HCT116 (cell line): ENCODE results near the gene RHBDL3.
A peak's percentile ranks its signal among the peaks of the same experiment; 100 is the strongest.

Experiments
- ATF3 ChIP-seq: IDR thresholded peaks from 2 replicates; pipeline ENCODE4 v1.6.1; 2012
- CEBPB ChIP-seq: IDR thresholded peaks from 2 replicates; pipeline ENCODE4 v1.6.1; 2012; ENCODE audit warnings: low read depth
- CTCF ChIP-seq, 3 experiments: fragments of 200-600 bp in 1 of 3; sonication (generic) in 1 of 3; IDR thresholded peaks in 2 of 3; conservative IDR thresholded peaks in 1 of 3; 2 replicates each; pipeline ENCODE4 v1.5.1; 2012 to 2017; ENCODE audit warnings: low read depth in 2 of 3, low read length in 2 of 3, antibody characterized with exemption in 1 of 3, borderline replicate concordance in 1 of 3, control low read depth in 1 of 3, mild to moderate bottlenecking in 1 of 3, mixed read lengths in 1 of 3, mixed run types in 1 of 3, moderate library complexity in 1 of 3; ENCODE audit not compliant: insufficient read depth in 1 of 3
- ELF1 ChIP-seq: IDR thresholded peaks from 2 replicates; pipeline ENCODE4 v1.6.1; 2012; ENCODE audit warnings: low read depth, borderline replicate concordance
- EZH2 ChIP-seq: fragments of 200-600 bp; sonication (generic); IDR thresholded peaks from 2 replicates; pipeline ENCODE4 v1.6.1; 2017; ENCODE audit warnings: antibody characterized with exemption, mixed run types
- POLR2A ChIP-seq: IDR thresholded peaks from 2 replicates; pipeline ENCODE4 v1.7.0; 2011; ENCODE audit warnings: borderline replicate concordance; ENCODE audit not compliant: insufficient read depth, insufficient read length; ENCODE audit errors: extremely low read depth
- POLR2AphosphoS5 ChIP-seq: IDR thresholded peaks from 2 replicates; pipeline ENCODE4 v1.6.1; 2011; ENCODE audit warnings: mild to moderate bottlenecking, low read depth, low read length, moderate library complexity
- REST ChIP-seq: IDR thresholded peaks from 2 replicates; pipeline ENCODE4 v1.6.1; 2012; ENCODE audit warnings: low read depth
- SIN3A ChIP-seq: IDR thresholded peaks from 2 replicates; pipeline ENCODE4 v1.6.1; 2012; ENCODE audit warnings: low read depth
- SRF ChIP-seq: IDR thresholded peaks from 2 replicates; pipeline ENCODE4 v1.6.1; 2012; ENCODE audit warnings: low read depth
- TCF7L2 ChIP-seq: IDR thresholded peaks from 2 replicates; pipeline ENCODE4 v1.7.0; 2011; ENCODE audit warnings: borderline replicate concordance, inconsistent platforms; ENCODE audit not compliant: insufficient read depth, insufficient read length; ENCODE audit errors: extremely low read depth
- YY1 ChIP-seq: IDR thresholded peaks from 2 replicates; pipeline ENCODE4 v1.6.1; 2011; ENCODE audit warnings: low read length, low read depth, moderate library complexity, mild to moderate bottlenecking; ENCODE audit not compliant: insufficient replicate concordance; ENCODE audit errors: extremely low read depth

GRCh38 chr17:32277284-32277683 lies 11.7 kb downstream of the RHBDL3 start:
- TF ChIP-seq CTCF (IDR thresholded peaks at IDR 0.05 in 2 of 3, conservative IDR thresholded peaks at IDR 0.05 in 1 of 3; ENCODE audit: borderline replicate concordance in 1 of 3, insufficient read depth in 1 of 3, low read depth in 2 of 3, low read length in 2 of 3) (no peak), REST (peak; percentile 41), SRF (no peak), ATF3 (no peak), POLR2A (no peak), CEBPB (no peak), SIN3A (no peak), EZH2 (no peak), POLR2AphosphoS5 (no peak), ELF1 (no peak), YY1 (no peak), TCF7L2 (no peak)
